Natural killer cell (primary cell): Measurements from ENCODE around the gene MROH7. TPM values are rescaled to one million over a fixed set of nuclear protein-coding genes. Genes with fewer than 3 reads are reported as not detected.

Experiments used
- ATAC-seq, 3 donors: fragments of 150-1000 bp in 2 of 3; fragments of 200-7000 bp in 1 of 3; cut with Tn5 transposase; 1 replicate in 1 of 3; 2 replicates in 2 of 3; pipeline ENCODE4 v1.10.0; 2021; ENCODE audit warnings: mild to moderate bottlenecking in 2 of 3, moderate library complexity in 2 of 3
- DNase-seq, 2 donors: peaks; one replicate each; pipeline versions ENCODE4 v3.0.0 to v3.0.0-alpha.2; 2013 to 2021; ENCODE audit warnings: mixed read lengths in 1 of 2
- H3K27ac ChIP-seq: one replicate; pipeline ENCODE4 v1.5.1; 2013; ENCODE audit warnings: mild to moderate bottlenecking, low read length
- H3K27me3 ChIP-seq: one replicate; pipeline ENCODE4 v1.6.1; 2013; ENCODE audit warnings: low read length; ENCODE audit not compliant: control insufficient read depth, insufficient read depth
- H3K36me3 ChIP-seq: one replicate; pipeline ENCODE4 v1.6.1; 2013; ENCODE audit warnings: low read length; ENCODE audit not compliant: control insufficient read depth, insufficient read depth
- H3K4me1 ChIP-seq: one replicate; pipeline ENCODE4 v1.6.1; 2013; ENCODE audit warnings: low read length; ENCODE audit not compliant: control insufficient read depth, insufficient read depth
- H3K4me3 ChIP-seq: one replicate; pipeline ENCODE4 v1.5.1; 2013; ENCODE audit warnings: low read length
- H3K9me3 ChIP-seq: one replicate; pipeline ENCODE4 v1.6.1; 2013; ENCODE audit warnings: low read length; ENCODE audit not compliant: control insufficient read depth, insufficient read depth
- H3K27ac Mint-ChIP-seq, 2 donors: one replicate each; pipeline ENCODE4 v1.8.0; 2022; ENCODE audit warnings: mild to moderate bottlenecking in 2 of 2, mixed read lengths in 2 of 2, moderate library complexity in 1 of 2
- H3K27me3 Mint-ChIP-seq, 2 donors: one replicate each; pipeline ENCODE4 v1.8.0; 2022; ENCODE audit warnings: low read depth in 2 of 2, mixed read lengths in 2 of 2
- H3K36me3 Mint-ChIP-seq: one replicate; pipeline ENCODE4 v1.8.0; 2022; ENCODE audit warnings: mixed read lengths
- H3K4me1 Mint-ChIP-seq, 2 donors: one replicate each; pipeline ENCODE4 v1.8.0; 2022; ENCODE audit warnings: mixed read lengths in 2 of 2
- H3K4me3 Mint-ChIP-seq: one replicate; pipeline ENCODE4 v1.8.0; 2022; ENCODE audit warnings: mild to moderate bottlenecking, moderate library complexity, mixed read lengths
- H3K9me3 Mint-ChIP-seq, 2 donors: one replicate each; pipeline ENCODE4 v1.8.0; 2022; ENCODE audit warnings: mixed read lengths in 2 of 2
- WGBS: methylation state at CpG from one replicate; pipeline ENCODE4 v1.1.7; 2013; ENCODE audit warnings: missing lambda C conversion rate; ENCODE audit not compliant: insufficient coverage; 5-methylcytosine and 5-hydroxymethylcytosine counted together
- intact Hi-C: fragments of 100-400 bp; cut with micrococcal nuclease; formaldehyde crosslinking; loops from one replicate; pipeline ENCODE4 v1.14.2; 2022
- total RNA-seq, 4 donors: library from RNA; stranded (reverse); fragments of 120-200 nt in 1 of 4; gene quantifications; one replicate each; pipeline versions ENCODE4 v1.2.3 to v1.2.4, GENCODE V29; 2013 to 2022
- TF ChIP-seq, protein P1 (sequence below): fragments of 200-600 bp; IDR thresholded peaks from one replicate; pipeline ENCODE4 v1.8.0; 2022; ENCODE audit warnings: antibody characterized with exemption

MROH7 gene
- total RNA-seq, 3 donors from 2014 or later (not counting 1 experiment from before 2014, with no cell fraction given), result 0.16 to 0.88 (median 0.33) TPM

DNA sequence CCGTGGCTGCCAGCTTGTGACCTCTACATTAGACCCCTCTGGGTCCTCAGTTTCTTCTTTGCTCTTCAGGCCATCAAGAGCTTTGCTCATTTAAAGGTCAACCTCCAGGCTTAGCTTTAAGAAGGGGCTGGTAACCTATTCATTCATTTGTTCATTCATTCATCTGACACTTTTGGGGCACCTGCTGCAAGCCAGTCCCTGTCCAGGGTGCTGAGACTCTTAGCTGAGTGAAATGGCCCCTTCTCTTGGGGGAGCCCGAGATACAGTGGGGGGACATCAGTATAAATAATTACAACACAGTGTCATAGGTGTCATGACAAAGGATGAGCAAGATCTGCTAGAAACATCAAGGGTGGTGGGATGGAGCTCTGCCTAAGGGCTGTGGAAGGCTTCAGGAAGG is 63.6 kb downstream of the MROH7 start:
- no peak overlapping the region for H3K4me3 Mint-ChIP-seq
- Histone ChIP-seq H3K4me1 (no peaks in the 10 kb centered on the region), H3K9me3 (no peaks in the 10 kb centered on the region), H3K27ac (no peak overlapping the region), H3K4me3 (no peak overlapping the region), H3K36me3 (no peaks in the 10 kb centered on the region), H3K27me3 (no peaks in the 10 kb centered on the region)
- no peak for ATAC-seq
- TF ChIP-seq, protein P1, sequence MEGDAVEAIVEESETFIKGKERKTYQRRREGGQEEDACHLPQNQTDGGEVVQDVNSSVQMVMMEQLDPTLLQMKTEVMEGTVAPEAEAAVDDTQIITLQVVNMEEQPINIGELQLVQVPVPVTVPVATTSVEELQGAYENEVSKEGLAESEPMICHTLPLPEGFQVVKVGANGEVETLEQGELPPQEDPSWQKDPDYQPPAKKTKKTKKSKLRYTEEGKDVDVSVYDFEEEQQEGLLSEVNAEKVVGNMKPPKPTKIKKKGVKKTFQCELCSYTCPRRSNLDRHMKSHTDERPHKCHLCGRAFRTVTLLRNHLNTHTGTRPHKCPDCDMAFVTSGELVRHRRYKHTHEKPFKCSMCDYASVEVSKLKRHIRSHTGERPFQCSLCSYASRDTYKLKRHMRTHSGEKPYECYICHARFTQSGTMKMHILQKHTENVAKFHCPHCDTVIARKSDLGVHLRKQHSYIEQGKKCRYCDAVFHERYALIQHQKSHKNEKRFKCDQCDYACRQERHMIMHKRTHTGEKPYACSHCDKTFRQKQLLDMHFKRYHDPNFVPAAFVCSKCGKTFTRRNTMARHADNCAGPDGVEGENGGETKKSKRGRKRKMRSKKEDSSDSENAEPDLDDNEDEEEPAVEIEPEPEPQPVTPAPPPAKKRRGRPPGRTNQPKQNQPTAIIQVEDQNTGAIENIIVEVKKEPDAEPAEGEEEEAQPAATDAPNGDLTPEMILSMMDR, result no peak
- no peak overlapping the region for H3K27ac Mint-ChIP-seq
- WGBS, result 78% methylated on average over 1 of the region's 2 CpGs
- H3K4me1 Mint-ChIP-seq, result no peaks in the 10 kb centered on the region
- peaks cover 6 to 16% of the 10 kb centered on the region in 2 donors for H3K27me3 Mint-ChIP-seq
- H3K9me3 Mint-ChIP-seq, result no peaks in the 10 kb centered on the region
- intact Hi-C loops, result no loop called here
- DNase-seq, result no peak
- no peaks in the 10 kb centered on the region for H3K36me3 Mint-ChIP-seq

DNA sequence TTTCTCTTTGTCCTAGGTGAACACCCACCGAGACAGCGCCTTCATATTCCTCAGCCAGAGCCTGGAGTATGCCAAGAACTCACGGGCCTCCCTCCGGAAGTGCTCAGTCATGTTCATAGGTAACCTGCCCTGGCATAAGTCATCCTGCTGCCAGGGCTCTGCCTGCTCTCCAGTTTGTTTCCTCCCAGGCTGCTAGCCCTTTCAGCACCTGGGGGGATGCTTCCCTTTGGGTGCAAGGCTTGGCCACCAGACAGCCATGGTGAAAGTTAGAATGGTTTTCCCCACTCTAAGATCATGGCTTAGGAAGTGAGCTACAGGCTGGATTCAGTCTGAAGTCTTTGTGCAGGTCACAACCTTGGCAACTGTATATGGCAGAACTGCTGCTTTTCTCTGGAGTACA is 64.8 kb downstream of the MROH7 start:
- DNase-seq, result no peak
- peaks cover 9 to 27% of the 10 kb centered on the region in 2 donors for H3K27me3 Mint-ChIP-seq
- 82% methylated on average over 4 of the region's 4 CpGs for WGBS
- no peaks in the 10 kb centered on the region for H3K9me3 ChIP-seq
- H3K4me3 ChIP-seq, result no peak overlapping the region
- no peaks in the 10 kb centered on the region for H3K4me1 Mint-ChIP-seq
- H3K27ac Mint-ChIP-seq, result no peak overlapping the region
- no peaks in the 10 kb centered on the region for H3K36me3 Mint-ChIP-seq
- intact Hi-C loops, result no loop called here
- TF ChIP-seq, protein P1, result no peak
- no peak for ATAC-seq
- H3K36me3 ChIP-seq, result no peaks in the 10 kb centered on the region
- H3K4me3 Mint-ChIP-seq, result no peak overlapping the region
- H3K4me1 ChIP-seq, result no peaks in the 10 kb centered on the region
- no peak overlapping the region for H3K27ac ChIP-seq
- no peaks in the 10 kb centered on the region for H3K9me3 Mint-ChIP-seq
- no peaks in the 10 kb centered on the region for H3K27me3 ChIP-seq

DNA sequence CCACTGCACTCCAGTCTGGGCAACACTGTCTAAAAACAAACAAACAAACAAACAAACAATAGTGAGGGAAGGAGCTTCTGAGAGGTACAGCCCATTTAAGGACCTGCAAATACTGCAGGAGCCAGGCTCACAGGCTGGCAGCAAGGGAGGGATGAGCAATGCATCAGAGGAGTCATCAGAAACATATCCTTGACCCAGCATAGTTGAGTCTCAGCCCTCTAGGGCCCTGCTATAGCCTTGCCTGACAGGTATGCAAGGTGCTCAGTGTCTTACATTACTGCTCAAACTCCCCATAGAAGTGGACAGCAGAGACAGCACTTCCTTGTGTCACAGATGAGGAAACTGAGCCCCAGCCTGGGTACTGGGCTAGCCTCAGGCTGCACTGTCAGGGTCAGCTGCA is 66.8 kb downstream of the MROH7 start:
- H3K4me1 Mint-ChIP-seq, result no peaks in the 10 kb centered on the region

More for the DNA sequence above, 66.8 kb downstream of the MROH7 start:
- ATAC-seq (no peak), DNase-seq (no peak)
- TF ChIP-seq, protein P1, result no peak
- no peak overlapping the region for H3K4me3 Mint-ChIP-seq
- H3K9me3 ChIP-seq, result no peaks in the 10 kb centered on the region
- no peaks in the 10 kb centered on the region for H3K9me3 Mint-ChIP-seq
- H3K4me1 ChIP-seq, result no peaks in the 10 kb centered on the region
- no peaks in the 10 kb centered on the region for H3K27me3 ChIP-seq
- no peak overlapping the region for H3K27ac Mint-ChIP-seq
- no peak overlapping the region for H3K27ac ChIP-seq
- H3K4me3 ChIP-seq, result no peak overlapping the region
- H3K36me3 ChIP-seq, result no peaks in the 10 kb centered on the region
- H3K36me3 Mint-ChIP-seq, result no peaks in the 10 kb centered on the region
- H3K27me3 Mint-ChIP-seq, result peaks cover 9 to 27% of the 10 kb centered on the region in 2 donors
- intact Hi-C loops, result no loop called here
